ENCODE measurements around the gene CAD. TPM values are rescaled to one million over a fixed set of nuclear protein-coding genes. Genes with fewer than 3 reads are reported as not detected.

The CAD gene
- total RNA-seq, 1 donor from 2014 or later = 22.8 TPM

DNA sequence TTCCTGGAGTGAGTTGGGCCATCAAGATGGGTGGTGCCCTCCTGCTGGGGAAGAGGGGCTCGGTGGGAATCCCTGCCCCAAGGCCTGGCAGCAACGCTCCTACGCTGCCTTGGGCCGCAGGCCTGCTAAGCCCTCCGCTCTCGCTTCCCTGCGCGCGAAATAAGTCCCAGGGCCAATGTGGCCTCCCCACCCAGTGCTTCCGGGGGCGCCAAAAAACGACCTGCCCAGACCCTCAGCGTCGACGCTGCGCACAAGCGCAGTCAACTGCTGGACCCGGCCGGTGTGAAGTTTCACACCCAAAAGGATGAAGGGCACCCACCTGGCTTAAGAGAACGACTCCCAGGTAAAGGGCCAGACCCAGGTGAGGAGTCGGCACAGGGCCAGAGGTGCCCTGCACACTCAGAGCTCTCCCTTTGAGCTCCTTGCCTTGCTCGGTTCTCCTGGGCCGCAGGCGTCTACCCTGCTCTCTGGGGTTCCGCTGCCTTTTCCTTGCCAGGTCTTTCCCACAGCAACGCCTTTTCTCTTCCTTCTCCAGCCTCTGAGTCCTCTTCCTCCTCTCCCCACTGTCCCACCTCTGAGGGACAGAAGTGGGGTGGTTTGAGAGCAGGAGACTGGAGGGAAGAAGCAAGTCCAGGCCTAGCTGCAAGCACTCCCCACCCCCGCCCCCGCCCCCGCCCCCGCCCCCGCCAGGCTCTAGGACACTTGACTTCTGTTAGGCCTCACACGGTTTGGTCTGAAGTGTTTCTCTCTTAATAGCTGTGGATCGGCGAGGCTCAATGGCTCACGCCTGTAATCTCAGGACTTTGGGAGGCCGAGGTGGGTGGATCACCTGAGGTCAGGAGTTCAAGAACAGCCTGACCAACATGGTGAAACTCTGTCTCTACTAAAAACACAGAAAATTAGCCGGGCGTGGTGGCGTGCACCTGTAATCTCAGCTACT, 58.3 kb downstream of the CAD start, which contains the start of gene DNAJC5G:
TSS of gene DNAJC5G (plus strand) at position 223 of the 940 bp plus-strand sequence. CDS start 1,296 bp downstream, outside the sequence.
- DNase-seq (ENCODE audit: low read depth) = no peak

DNA sequence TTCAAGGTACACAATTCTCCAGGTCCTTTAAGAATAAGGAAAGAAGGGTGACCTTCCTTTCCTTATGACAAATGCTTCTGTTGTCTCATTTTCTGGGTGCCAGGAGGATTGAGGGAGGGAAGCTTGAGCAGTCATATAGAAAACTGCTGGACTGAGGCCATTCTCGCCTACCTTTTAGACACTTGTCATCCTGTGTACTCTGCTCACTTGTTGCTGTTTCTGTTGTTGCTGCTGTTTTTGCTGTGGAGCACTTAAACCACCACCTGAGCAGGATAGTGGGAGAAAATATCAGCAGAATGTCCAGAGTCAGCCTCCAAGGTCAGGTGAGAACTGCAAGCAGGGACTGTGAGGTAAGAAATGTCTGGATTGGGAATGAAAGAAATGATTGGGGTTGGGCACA, 60.8 kb downstream of the CAD start:
- no peak for DNase-seq (ENCODE audit: low read depth)

DNA sequence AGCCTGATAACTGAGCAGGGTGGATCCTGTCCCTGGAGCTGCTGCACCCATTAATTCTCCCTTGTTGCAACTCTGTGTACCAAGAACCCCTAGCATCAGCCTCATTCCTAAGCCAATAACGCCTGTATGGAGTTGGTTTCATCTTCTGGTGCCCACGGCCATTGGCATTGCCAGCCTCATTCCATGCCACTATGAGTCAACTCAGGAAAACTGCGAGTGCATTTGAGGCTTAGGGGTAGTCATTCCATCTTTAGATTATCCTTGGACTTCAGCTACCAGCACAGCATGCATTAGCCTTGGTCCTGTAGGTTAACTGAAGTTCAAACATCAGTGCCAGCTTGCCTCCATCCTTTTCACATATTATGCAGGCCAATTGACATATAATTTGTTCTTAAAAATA, 63.7 kb downstream of the CAD start:
- DNase-seq (ENCODE audit: low read depth) = peak; percentile 30

DNA sequence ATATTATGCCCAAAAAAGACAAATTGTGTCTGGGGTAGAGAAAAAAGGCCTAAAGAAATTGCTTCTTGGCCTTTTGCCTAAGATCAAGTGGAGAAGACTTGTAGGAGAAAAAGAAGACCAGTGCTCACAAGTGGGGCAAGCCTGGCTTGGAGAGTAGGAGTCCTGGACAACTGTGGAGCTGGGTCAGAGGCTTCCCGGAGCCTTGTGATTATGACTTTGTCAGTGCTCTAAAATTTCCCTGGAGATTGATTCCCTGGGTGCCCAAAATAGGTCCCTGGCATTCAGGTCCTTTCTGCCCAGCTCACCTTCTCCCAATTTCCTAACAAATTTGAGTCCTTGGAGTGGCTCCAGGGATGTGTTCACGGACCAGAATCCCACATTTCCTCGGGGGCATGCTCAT, 64.3 kb downstream of the CAD start:
- DNase-seq (ENCODE audit: low read depth) = peak; percentile 70

DNA sequence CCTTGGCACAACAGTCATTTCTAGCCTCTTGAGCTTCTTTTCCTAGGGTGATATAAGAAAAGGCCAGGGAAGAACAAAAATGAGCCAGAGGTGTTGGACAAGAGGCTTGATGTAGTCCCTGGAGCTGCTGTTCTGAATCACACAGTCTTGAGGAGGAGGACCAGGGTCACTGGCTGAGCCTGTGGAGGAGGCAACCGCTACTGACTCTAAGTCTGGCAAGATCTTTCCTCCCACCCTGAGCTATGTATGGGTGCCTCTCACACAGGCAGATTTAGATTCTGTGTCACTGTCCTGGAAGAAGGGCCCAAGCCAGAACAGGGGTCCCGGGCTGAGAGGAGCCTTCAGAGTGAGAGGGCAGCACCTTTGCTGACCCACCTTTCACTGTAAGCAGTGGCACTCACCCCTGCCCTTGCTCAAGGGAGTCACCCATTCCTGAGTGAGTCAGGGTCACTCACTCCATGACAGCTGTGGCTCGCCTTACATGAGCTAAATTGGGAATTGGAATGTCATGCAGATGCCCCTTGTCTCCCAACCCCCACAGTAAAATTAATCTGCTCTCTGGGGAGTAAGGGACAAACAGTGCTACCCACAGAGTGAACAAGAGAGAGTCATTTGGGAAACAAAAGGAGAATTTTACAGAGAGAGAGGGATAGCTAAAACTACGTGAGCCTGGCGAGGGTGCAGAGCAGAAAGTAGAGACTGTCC, 64.8 kb downstream of the CAD start, which contains the start of gene TRIM54:
TSS of gene TRIM54 (plus strand) at position 575 of the 705 bp plus-strand sequence. CDS start 303 bp downstream, outside the sequence.
- DNase-seq (ENCODE audit: low read depth) = peak; percentile 97

DNA sequence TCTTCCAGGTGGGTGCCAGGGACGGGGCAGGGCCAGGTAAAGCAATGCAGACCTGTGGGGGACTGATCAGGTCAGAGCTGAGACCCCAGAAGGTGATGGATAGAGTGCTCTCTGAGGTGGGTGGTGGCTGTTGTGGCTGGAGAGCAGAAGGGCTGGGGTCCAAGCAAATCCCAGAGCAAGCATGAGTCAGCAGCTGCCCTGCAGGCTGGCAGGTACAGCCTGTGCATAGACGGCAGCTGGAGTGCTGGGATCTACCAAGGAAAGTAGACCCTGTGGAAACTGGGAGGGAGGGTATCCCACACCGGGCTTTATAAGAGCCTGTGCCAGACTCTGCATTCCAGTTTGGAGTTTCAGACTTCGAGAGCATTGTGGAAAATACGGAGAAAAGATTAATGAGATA, 65.7 kb downstream of the CAD start:
- peak; percentile 72 for DNase-seq (ENCODE audit: low read depth)

DNA sequence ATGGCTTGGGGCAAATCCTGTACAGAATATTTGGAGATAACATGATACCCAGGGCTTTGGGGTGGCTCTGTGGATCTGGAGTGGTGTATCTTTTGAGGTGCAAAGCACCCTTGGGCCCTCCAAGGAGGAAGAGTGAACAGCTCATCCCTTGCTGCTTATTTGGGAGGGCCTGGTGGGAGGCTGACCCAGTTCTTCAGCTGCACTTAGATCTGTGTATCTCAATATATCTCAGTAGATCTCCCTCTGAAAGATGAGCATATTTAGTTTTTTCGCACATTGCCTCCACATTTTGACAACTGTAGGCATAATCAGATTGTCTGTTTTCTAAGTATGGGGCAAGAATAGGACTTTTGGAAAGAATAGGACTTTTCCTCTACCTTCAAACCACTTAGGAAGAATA, 67.8 kb downstream of the CAD start:
- DNase-seq (ENCODE audit: low read depth) = no peak

GRCh38 chr2:27285481-27285880, 68.3 kb downstream of the CAD start:
- DNase-seq (ENCODE audit: low read depth) = no peak

DNA sequence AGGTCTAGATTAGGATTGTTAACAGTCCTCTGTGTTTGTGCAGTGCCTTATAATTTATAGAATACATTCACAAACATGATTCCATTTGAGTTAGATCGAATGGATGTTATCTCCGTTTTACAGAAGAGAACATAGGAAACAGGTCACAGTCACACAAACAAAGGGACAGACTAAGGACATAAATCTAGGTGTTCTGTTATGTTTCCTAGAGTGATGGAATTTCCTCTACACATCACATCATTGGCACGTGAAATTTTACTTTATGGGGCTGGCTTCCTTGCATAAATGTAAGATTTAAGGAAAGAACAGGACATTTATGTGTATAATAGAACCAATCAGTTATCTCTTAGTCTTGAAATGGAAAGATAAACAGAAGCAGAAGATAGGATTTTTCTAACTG, 71.4 kb downstream of the CAD start:
- no peak for DNase-seq (ENCODE audit: low read depth)

DNA sequence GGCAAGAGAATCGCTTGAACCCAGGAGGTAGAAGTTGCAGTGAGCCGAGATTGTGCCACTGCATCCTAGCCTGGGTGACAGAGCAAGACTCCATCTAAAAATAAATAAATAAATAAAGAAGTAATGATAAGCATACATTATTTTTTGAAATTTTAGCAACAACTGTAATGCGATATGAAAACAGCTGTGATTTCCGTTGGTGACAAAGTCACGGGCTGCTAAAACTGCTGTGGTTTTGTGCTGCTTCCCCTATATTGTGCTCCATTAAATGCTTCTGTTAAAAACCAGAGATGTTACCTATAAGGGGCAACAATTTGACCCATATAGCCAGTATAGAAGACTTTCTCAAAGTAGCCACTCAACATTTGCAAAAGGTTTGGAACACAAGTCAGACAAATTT, 73.4 kb downstream of the CAD start:
- DNase-seq (ENCODE audit: low read depth) = no peak

DNA sequence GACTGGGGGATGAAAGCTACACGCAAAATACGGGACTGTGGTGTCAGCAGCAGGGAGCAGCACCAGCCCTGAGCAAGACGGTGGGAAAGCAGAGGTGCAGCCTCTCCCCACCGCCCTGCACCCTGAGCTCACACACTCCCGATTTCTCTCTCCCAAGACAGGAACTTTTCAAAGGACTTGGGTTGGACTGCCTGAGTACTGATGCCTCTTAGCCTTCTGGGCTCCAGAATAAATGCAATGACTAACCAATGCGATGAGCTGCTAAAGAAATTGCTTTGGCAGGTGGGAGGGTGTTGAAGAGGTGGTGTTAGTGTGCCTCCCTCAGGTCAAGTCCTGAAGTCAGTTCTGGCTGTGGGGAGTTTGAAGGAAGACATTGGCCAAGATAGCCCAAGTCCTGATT, 74.7 kb downstream of the CAD start:
- DNase-seq (ENCODE audit: low read depth) = no peak

Other genes starting within 250 kb of the CAD start
- gene MAPRE3, start 246.7 kb upstream of the CAD start, total RNA-seq = 59.8 and 68.3 TPM in 2 replicates
- gene TMEM214, start 184.4 kb upstream of the CAD start, total RNA-seq = 78.4 and 103 TPM in 2 replicates
- gene AGBL5, start 165.7 kb upstream of the CAD start, total RNA-seq = 17.8 and 25.9 TPM in 2 replicates
- 278 and 316 TPM in 2 replicates for gene OST4, start 145.7 kb upstream of the CAD start, total RNA-seq
- 4.3 and 6.8 TPM in 2 replicates for gene EMILIN1, start 138.8 kb upstream of the CAD start, total RNA-seq
- 0.21 and 0.24 TPM in 2 replicates for gene KHK, start 130.6 kb upstream of the CAD start, total RNA-seq
- gene CGREF1, start 98.2 kb upstream of the CAD start, total RNA-seq = 0.27 and 0.62 TPM in 2 replicates
- gene ABHD1, start 93.6 kb upstream of the CAD start, total RNA-seq = not detected in 2 replicates
- gene PREB, start 82.7 kb upstream of the CAD start, total RNA-seq = 80.0 and 90.0 TPM in 2 replicates
- gene PRR30, start 78.0 kb upstream of the CAD start, total RNA-seq = not detected in 2 replicates
- gene TCF23, start 68.4 kb upstream of the CAD start, total RNA-seq = not detected in 2 replicates
- 188 and 203 TPM in 2 replicates for gene ATRAID, start 5.3 kb upstream of the CAD start, total RNA-seq
- gene SLC5A6, start 5.1 kb upstream of the CAD start, total RNA-seq = 31.2 and 36.2 TPM in 2 replicates
- gene SLC30A3, start 45.7 kb downstream of the CAD start, total RNA-seq = 0.03 TPM in 1 of 2 replicates, not detected in the other
- gene DNAJC5G, start 58.1 kb downstream of the CAD start, total RNA-seq = not detected in 2 replicates
- 74.0 and 105 TPM in 2 replicates for gene TRIM54, start 65.1 kb downstream of the CAD start, total RNA-seq
- gene UCN, start 91.1 kb downstream of the CAD start, total RNA-seq = 2.4 and 6.6 TPM in 2 replicates
- gene MPV17, start 105.7 kb downstream of the CAD start, total RNA-seq = 108 TPM in 2 replicates
- gene GTF3C2, start 139.4 kb downstream of the CAD start, total RNA-seq = 45.8 and 46.9 TPM in 2 replicates
- gene EIF2B4, start 153.0 kb downstream of the CAD start, total RNA-seq = 29.7 and 32.2 TPM in 2 replicates
- gene SNX17, start 153.2 kb downstream of the CAD start, total RNA-seq = 155 and 159 TPM in 2 replicates
- gene ZNF513, start 163.4 kb downstream of the CAD start, total RNA-seq = 11.1 and 15.3 TPM in 2 replicates
- gene PPM1G, start 192.2 kb downstream of the CAD start, total RNA-seq = 68.0 and 72.4 TPM in 2 replicates
- 168 and 169 TPM in 2 replicates for gene NRBP1, start 211.3 kb downstream of the CAD start, total RNA-seq
- gene KRTCAP3, start 225.0 kb downstream of the CAD start, total RNA-seq = not detected in 2 replicates

Data from myocyte (in vitro differentiated cells).